Neutrophil (primary cell): Measurements from ENCODE around the gene PITX2.
A peak's percentile ranks its signal among the peaks of the same experiment; 100 is the strongest.

Experiments
- H3K27ac ChIP-seq: fragments of 200-600 bp; sonication (generic); 2 replicates; pipeline ENCODE4 v1.5.1; 2016; ENCODE audit warnings: mild to moderate bottlenecking, moderate library complexity
- H3K27me3 ChIP-seq: fragments of 200-600 bp; sonication (generic); 2 replicates; pipeline ENCODE4 v1.6.0; 2016; ENCODE audit warnings: mild to moderate bottlenecking
- H3K36me3 ChIP-seq: fragments of 200-600 bp; sonication (generic); 2 replicates; pipeline ENCODE4 v1.5.1; 2017
- H3K4me1 ChIP-seq, 2 experiments: fragments of 200-600 bp in 1 of 2; sonication (generic) in 1 of 2; 1 replicate in 1 of 2; 2 replicates in 1 of 2; pipeline versions ENCODE4 v1.5.1 to v1.6.1; 2013 to 2016; ENCODE audit warnings: low read depth in 1 of 2, low read length in 1 of 2, mild to moderate bottlenecking in 1 of 2, moderate library complexity in 1 of 2; ENCODE audit not compliant: control insufficient read depth in 1 of 2, insufficient read depth in 1 of 2
- H3K4me3 ChIP-seq, 2 experiments: fragments of 200-600 bp in 1 of 2; sonication (generic) in 1 of 2; 1 replicate in 1 of 2; 2 replicates in 1 of 2; pipeline ENCODE4 v1.5.1; 2013 to 2016; ENCODE audit warnings: low read depth in 1 of 2, low read length in 1 of 2, mild to moderate bottlenecking in 1 of 2, moderate library complexity in 1 of 2
- H3K9me3 ChIP-seq: fragments of 200-600 bp; sonication (generic); 2 replicates; pipeline ENCODE4 v1.5.1; 2016
- TF ChIP-seq, protein P1 (sequence below): fragments of 200-600 bp; sonication (generic); IDR thresholded peaks from 2 replicates; pipeline ENCODE4 v1.5.1; 2016; ENCODE audit warnings: antibody characterized with exemption

The PITX2 gene

DNA sequence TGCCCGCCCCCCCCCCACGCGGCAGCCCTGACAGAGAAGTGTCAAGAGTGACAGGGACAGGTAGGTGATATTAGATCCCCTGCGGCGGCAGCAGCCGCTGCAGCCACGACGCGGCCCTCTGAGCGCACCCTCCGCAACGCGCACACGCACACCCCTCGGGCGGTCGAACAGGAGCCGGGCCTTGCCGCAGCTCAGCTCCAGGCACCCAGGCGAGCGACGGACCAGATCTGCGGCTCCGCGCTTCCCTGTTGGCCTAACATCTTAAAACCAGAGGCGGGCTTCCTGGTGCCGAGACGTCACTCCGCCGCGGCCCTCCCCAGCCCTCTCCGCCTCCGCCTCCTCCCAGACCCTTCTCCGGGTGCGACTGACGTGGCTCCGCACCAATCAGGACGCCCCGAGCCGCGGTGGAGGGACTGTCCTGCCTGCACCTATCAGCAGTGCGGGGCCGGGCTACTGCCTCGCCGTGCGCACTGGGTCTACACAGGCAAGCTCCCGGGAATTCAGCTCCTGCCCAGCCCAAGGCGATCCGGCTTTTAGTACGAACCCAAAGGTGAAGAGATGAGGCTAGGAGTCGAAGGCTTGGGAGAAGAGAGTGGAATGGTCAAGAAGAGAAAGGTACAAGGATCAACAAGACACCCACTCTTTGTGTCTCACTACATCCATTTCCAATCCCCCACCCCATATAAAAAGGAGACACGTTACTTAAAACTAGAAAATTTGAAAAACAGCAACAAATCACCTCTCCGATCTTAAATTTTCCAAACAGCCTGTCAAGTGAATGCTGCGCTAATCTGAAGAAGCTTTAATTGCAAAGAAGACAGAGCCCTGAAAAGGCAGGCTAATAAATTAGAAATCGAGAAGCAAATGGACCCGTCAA is at the start of gene PITX2:
Gene PITX2, minus strand, starts transcription at position 237 of the 877 bp plus-strand sequence. CDS start 617 bp downstream, outside the sequence.
- H3K36me3 ChIP-seq, result no peaks in the 10 kb centered on the region
- peak within 1 kb of the TSS in 1 of 2 experiments; percentile 28 for H3K4me3 ChIP-seq
- H3K27me3 ChIP-seq, result peaks cover 100% of the 10 kb centered on the region
- TF ChIP-seq, protein P1, sequence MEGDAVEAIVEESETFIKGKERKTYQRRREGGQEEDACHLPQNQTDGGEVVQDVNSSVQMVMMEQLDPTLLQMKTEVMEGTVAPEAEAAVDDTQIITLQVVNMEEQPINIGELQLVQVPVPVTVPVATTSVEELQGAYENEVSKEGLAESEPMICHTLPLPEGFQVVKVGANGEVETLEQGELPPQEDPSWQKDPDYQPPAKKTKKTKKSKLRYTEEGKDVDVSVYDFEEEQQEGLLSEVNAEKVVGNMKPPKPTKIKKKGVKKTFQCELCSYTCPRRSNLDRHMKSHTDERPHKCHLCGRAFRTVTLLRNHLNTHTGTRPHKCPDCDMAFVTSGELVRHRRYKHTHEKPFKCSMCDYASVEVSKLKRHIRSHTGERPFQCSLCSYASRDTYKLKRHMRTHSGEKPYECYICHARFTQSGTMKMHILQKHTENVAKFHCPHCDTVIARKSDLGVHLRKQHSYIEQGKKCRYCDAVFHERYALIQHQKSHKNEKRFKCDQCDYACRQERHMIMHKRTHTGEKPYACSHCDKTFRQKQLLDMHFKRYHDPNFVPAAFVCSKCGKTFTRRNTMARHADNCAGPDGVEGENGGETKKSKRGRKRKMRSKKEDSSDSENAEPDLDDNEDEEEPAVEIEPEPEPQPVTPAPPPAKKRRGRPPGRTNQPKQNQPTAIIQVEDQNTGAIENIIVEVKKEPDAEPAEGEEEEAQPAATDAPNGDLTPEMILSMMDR, result no peak
- no peaks in the 10 kb centered on the region for H3K9me3 ChIP-seq
- H3K4me1 ChIP-seq, result peaks cover 6 to 17% of the 10 kb centered on the region in 2 experiments
- no peak within 1 kb of the TSS for H3K27ac ChIP-seq

DNA sequence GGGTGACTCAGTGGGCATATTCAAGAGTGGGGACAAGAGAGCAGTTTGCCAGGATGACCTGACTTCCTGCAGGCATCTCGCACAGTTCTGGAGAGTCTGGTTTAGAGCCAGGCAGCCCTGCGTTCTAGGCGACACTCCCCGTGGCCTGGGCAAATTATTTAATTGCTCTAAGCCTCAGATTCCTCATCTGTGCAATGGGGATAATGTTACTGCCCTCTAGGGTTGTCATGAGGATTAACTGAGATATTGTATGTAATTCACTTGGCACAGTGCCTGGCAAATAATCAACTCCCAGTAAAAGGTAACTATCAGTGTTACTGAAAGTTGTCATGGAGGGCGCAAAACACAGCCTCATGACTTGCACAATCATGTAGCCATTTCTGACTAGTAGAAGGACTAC is 48.8 kb upstream of the PITX2 start:
- no peak overlapping the region for H3K27ac ChIP-seq
- no peaks in the 10 kb centered on the region for H3K9me3 ChIP-seq
- H3K27me3 ChIP-seq, result no peaks in the 10 kb centered on the region
- TF ChIP-seq, protein P1, result no peak
- H3K4me3 ChIP-seq, result no peak overlapping the region
- no peaks in the 10 kb centered on the region for H3K36me3 ChIP-seq
- no peaks in the 10 kb centered on the region for H3K4me1 ChIP-seq

DNA sequence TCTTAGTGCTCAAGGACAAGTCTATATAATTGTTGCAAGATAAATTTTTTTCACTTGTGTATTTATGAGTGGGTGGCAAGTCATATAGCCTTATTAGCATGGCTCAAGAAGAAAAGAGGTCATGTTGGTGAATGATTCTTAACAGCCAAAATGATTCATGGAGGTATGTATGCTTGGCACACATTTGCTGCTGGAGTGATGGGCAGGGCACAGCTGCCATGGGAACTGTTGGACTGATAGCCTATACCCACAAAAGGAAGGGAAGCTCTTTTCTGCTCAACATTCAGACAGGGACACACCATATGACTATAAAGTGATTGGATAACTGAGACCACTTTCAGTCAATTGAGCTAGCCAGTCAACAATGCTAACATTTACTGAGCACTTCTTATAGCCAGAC is 46.8 kb upstream of the PITX2 start:
- TF ChIP-seq, protein P1, result no peak
- Histone ChIP-seq H3K27me3 (no peaks in the 10 kb centered on the region), H3K4me3 (no peak overlapping the region), H3K27ac (no peak overlapping the region), H3K36me3 (no peaks in the 10 kb centered on the region), H3K4me1 (no peaks in the 10 kb centered on the region), H3K9me3 (no peaks in the 10 kb centered on the region)

DNA sequence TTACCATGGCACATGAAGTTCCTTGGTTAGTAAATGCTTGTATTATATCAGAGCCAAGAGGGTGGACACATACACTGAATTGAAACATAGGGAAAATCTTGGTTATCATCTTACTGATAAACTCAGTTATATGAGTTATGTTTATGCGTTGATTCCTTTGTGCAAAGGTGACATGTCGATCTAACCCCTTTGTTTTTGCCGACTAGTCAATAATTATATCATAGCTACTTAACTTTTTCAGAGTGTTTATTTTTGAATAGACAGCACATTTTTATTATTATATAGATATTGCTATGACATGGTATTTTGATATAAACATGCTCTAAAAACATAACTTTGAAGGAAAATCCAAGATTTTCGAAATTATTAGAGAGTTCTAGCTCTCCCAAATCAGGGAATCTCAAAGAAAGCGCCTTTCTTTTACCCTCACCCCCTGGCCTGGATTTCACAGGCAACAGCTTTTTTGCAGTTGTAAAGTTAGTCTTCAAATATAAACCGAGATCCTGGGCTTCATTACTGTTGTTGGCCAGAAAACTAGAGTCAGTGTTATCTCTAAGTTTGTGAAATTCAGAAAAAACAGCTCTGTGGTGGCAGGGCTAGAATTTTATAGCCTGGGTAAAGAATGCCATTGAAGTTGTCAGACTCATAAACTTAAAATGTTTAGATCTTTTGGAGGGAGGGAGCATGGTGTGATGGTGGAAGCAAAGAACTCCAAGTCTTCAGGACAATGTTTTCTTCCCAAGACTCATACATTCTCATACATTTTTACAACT is 45.8 kb upstream of the PITX2 start:
- no peak overlapping the region for H3K4me3 ChIP-seq
- no peak overlapping the region for H3K27ac ChIP-seq
- no peaks in the 10 kb centered on the region for H3K4me1 ChIP-seq
- H3K36me3 ChIP-seq, result no peaks in the 10 kb centered on the region
- no peaks in the 10 kb centered on the region for H3K9me3 ChIP-seq
- H3K27me3 ChIP-seq, result no peaks in the 10 kb centered on the region
- TF ChIP-seq, protein P1, result no peak

DNA sequence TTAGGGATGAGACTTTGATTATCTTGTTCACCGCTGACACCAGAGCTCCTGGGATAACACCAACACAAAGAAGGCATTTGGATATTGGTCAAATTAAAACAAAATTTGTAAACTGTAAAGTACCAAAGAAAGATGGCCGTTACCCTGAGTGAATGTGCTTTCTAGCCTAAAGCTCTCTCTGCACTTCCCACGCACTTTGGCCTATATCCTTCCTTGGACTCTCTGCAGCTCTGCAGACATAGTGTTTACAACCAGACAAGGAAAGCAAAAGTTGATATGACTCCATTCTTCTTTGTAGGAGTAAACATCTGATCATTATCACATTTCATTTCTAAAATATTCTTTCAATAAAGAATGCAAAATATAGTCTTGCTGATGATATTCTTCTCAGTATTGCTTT is 44.8 kb upstream of the PITX2 start:
- Histone ChIP-seq H3K36me3 (no peaks in the 10 kb centered on the region), H3K4me3 (no peak overlapping the region), H3K27ac (no peak overlapping the region), H3K27me3 (no peaks in the 10 kb centered on the region), H3K9me3 (no peaks in the 10 kb centered on the region), H3K4me1 (no peaks in the 10 kb centered on the region)
- TF ChIP-seq, protein P1, result no peak
